Mesendoderm (in vitro differentiated cells): Measurements from ENCODE around the gene SRGAP2B.
"Not testable (repeated sequence)": the region's sequence is repeated elsewhere in the genome, so short reads cannot be mapped to it uniquely, and the experiment has no call there.

Experiments used
- DNase-seq: peaks from one replicate; pipeline ENCODE4 v3.0.0; 2013
- H2AK5ac ChIP-seq: 2 replicates; pipeline ENCODE4 v1.6.1; 2013; ENCODE audit warnings: low read length, inconsistent platforms
- H2BK120ac ChIP-seq: 2 replicates; pipeline ENCODE4 v1.6.1; 2013; ENCODE audit warnings: low read depth, mild to moderate bottlenecking, low read length, moderate library complexity, mixed read lengths
- H2BK15ac ChIP-seq: replicated peaks from 2 replicates; pipeline ENCODE4 v1.6.1; 2013; ENCODE audit warnings: low read depth, mild to moderate bottlenecking, moderate library complexity
- H2BK5ac ChIP-seq: 2 replicates; pipeline ENCODE4 v1.6.1; 2013; ENCODE audit warnings: low read length, inconsistent platforms
- H3K18ac ChIP-seq: 2 replicates; pipeline ENCODE4 v1.6.1; 2013; ENCODE audit warnings: mild to moderate bottlenecking, low read length, mixed read lengths
- H3K23ac ChIP-seq: one replicate; pipeline ENCODE4 v1.6.1; 2013; ENCODE audit warnings: low read length
- H3K27ac ChIP-seq: 2 replicates; pipeline ENCODE4 v1.5.1; 2013; ENCODE audit warnings: low read depth, mild to moderate bottlenecking, inconsistent platforms, low read length, moderate library complexity
- H3K27me3 ChIP-seq: 2 replicates; pipeline ENCODE4 v1.6.1; 2013; ENCODE audit warnings: low read length, control low read depth, mild to moderate bottlenecking, inconsistent platforms; ENCODE audit not compliant: insufficient read depth, poor library complexity
- H3K36me3 ChIP-seq: 2 replicates; pipeline ENCODE4 v1.6.1; 2013; ENCODE audit warnings: low read length, inconsistent platforms; ENCODE audit not compliant: control insufficient read depth, insufficient read depth
- H3K4ac ChIP-seq: one replicate; pipeline ENCODE4 v1.6.1; 2013; ENCODE audit warnings: low read depth, mild to moderate bottlenecking, low read length, moderate library complexity
- H3K4me1 ChIP-seq: 2 replicates; pipeline ENCODE4 v1.6.1; 2013; ENCODE audit warnings: low read depth, low read length, inconsistent platforms; ENCODE audit not compliant: control insufficient read depth
- H3K4me2 ChIP-seq: 2 replicates; pipeline ENCODE4 v1.6.1; 2013; ENCODE audit warnings: low read length
- H3K4me3 ChIP-seq: 2 replicates; pipeline ENCODE4 v1.5.1; 2013; ENCODE audit warnings: mild to moderate bottlenecking, low read length
- H3K56ac ChIP-seq: one replicate; pipeline ENCODE4 v1.6.1; 2013; ENCODE audit warnings: low read length
- H3K79me1 ChIP-seq: 2 replicates; pipeline ENCODE4 v1.6.1; 2013; ENCODE audit warnings: low read length, inconsistent platforms
- H3K79me2 ChIP-seq: 2 replicates; pipeline ENCODE4 v1.6.1; 2013; ENCODE audit warnings: mild to moderate bottlenecking, low read length; ENCODE audit not compliant: control insufficient read depth, insufficient read depth
- H3K9ac ChIP-seq: 2 replicates; pipeline ENCODE4 v1.6.1; 2013; ENCODE audit warnings: low read length, inconsistent platforms
- H4K5ac ChIP-seq: one replicate; pipeline ENCODE4 v1.6.1; 2013; ENCODE audit warnings: low read length
- H4K8ac ChIP-seq: one replicate; pipeline ENCODE4 v1.6.1; 2013; ENCODE audit warnings: low read depth, mild to moderate bottlenecking, control low read depth, low read length, moderate library complexity
- WGBS: extraction: QIAGEN DNeasy Blood & Tissue Kit; methylation state at CpG from one replicate; pipeline ENCODE4 v1.1.7; 2013; ENCODE audit warnings: low lambda C conversion rate, missing lambda C conversion rate; ENCODE audit not compliant: insufficient coverage; ENCODE audit errors: extremely low coverage; 5-methylcytosine and 5-hydroxymethylcytosine counted together

The SRGAP2B gene

GRCh38 chr1:144985550-144986170, 109.5 kb downstream of the SRGAP2B start:
- no CpG with 5 or more reads among the region's 7 CpGs for WGBS
- not testable (repeated sequence) for H3K23ac ChIP-seq, H3K18ac ChIP-seq, H4K5ac ChIP-seq, H2AK5ac ChIP-seq, H3K27me3 ChIP-seq, DNase-seq, H3K27ac ChIP-seq, H3K36me3 ChIP-seq, H3K79me1 ChIP-seq, H3K56ac ChIP-seq, H2BK120ac ChIP-seq, H3K9ac ChIP-seq, H2BK5ac ChIP-seq, H3K79me2 ChIP-seq, H3K4me1 ChIP-seq, H3K4me2 ChIP-seq, H2BK15ac ChIP-seq, H4K8ac ChIP-seq, H3K4me3 ChIP-seq, H3K4ac ChIP-seq

GRCh38 chr1:144982802-144983525, 112.2 kb downstream of the SRGAP2B start:
- not testable (repeated sequence) for H3K79me1 ChIP-seq, H3K4me1 ChIP-seq, H3K4ac ChIP-seq, H2BK5ac ChIP-seq, H3K4me3 ChIP-seq, H3K4me2 ChIP-seq, H2AK5ac ChIP-seq, H3K56ac ChIP-seq, H2BK15ac ChIP-seq, H3K18ac ChIP-seq, DNase-seq, H3K79me2 ChIP-seq, H3K9ac ChIP-seq, H4K5ac ChIP-seq, H3K23ac ChIP-seq, H3K27ac ChIP-seq, H2BK120ac ChIP-seq, H3K36me3 ChIP-seq, H3K27me3 ChIP-seq, H4K8ac ChIP-seq
- WGBS, result no CpG with 5 or more reads among the region's 6 CpGs

GRCh38 chr1:144981157-144981556, 114.0 kb downstream of the SRGAP2B start:
- H3K56ac ChIP-seq, H3K4me1 ChIP-seq, H2BK5ac ChIP-seq, H2BK15ac ChIP-seq, H3K9ac ChIP-seq, H2BK120ac ChIP-seq, H2AK5ac ChIP-seq, DNase-seq, H4K5ac ChIP-seq, H3K27me3 ChIP-seq, H3K18ac ChIP-seq, H3K4me3 ChIP-seq, H3K27ac ChIP-seq, H3K4ac ChIP-seq, H3K4me2 ChIP-seq, H4K8ac ChIP-seq, H3K23ac ChIP-seq, H3K36me3 ChIP-seq, H3K79me2 ChIP-seq, H3K79me1 ChIP-seq: not testable (repeated sequence)
- no CpG with 5 or more reads among the region's 4 CpGs for WGBS

GRCh38 chr1:144979960-144980595, 115.0 kb downstream of the SRGAP2B start:
- no CpG with 5 or more reads among the region's 5 CpGs for WGBS
- not testable (repeated sequence) for H3K23ac ChIP-seq, H3K4me3 ChIP-seq, H3K4me2 ChIP-seq, H3K79me1 ChIP-seq, H2AK5ac ChIP-seq, H3K27ac ChIP-seq, H3K9ac ChIP-seq, H2BK5ac ChIP-seq, H3K79me2 ChIP-seq, H2BK15ac ChIP-seq, H3K36me3 ChIP-seq, H3K27me3 ChIP-seq, H3K18ac ChIP-seq, DNase-seq, H4K8ac ChIP-seq, H4K5ac ChIP-seq, H2BK120ac ChIP-seq, H3K56ac ChIP-seq, H3K4me1 ChIP-seq, H3K4ac ChIP-seq

GRCh38 chr1:144977856-144978255, 117.3 kb downstream of the SRGAP2B start:
- H2BK15ac ChIP-seq, H3K79me1 ChIP-seq, H3K23ac ChIP-seq, H3K27ac ChIP-seq, H3K4me3 ChIP-seq, DNase-seq, H3K27me3 ChIP-seq, H3K36me3 ChIP-seq, H3K79me2 ChIP-seq, H4K8ac ChIP-seq, H4K5ac ChIP-seq, H3K56ac ChIP-seq, H3K9ac ChIP-seq, H3K4ac ChIP-seq, H2AK5ac ChIP-seq, H3K18ac ChIP-seq, H3K4me1 ChIP-seq, H2BK120ac ChIP-seq, H3K4me2 ChIP-seq, H2BK5ac ChIP-seq: not testable (repeated sequence)
- no CpG with 5 or more reads among the region's 2 CpGs for WGBS
